ENCODE data around the gene SNAPC1.

Gene SNAPC1

GRCh38 chr14:61803755-61804154, 41.5 kb downstream of the SNAPC1 start:
- no peak overlapping the region for H3K4me3 ChIP-seq (ENCODE audit: control insufficient read depth, low read depth, low read length)
- DNase-seq (ENCODE audit: low read depth) = no peak
- no peak for TF ChIP-seq CTCF (IDR thresholded peaks at IDR 0.05; ENCODE audit: control insufficient read depth, insufficient read depth, low read depth, low read length, missing control alignments)

GRCh38 chr14:61805451-61805850, 43.2 kb downstream of the SNAPC1 start:
- no peak for DNase-seq (ENCODE audit: low read depth)
- TF ChIP-seq CTCF (IDR thresholded peaks at IDR 0.05; ENCODE audit: control insufficient read depth, insufficient read depth, low read depth, low read length, missing control alignments) = no peak
- H3K4me3 ChIP-seq (ENCODE audit: control insufficient read depth, low read depth, low read length) = no peak overlapping the region

- no peak for TF ChIP-seq CTCF (IDR thresholded peaks at IDR 0.05; ENCODE audit: control insufficient read depth, insufficient read depth, low read depth, low read length, missing control alignments)
- H3K4me3 ChIP-seq (ENCODE audit: control insufficient read depth, low read depth, low read length) = no peak overlapping the region
- no peak for DNase-seq (ENCODE audit: low read depth)
These were observed 49.7 kb downstream of the SNAPC1 start for GRCh38 chr14:61811882-61812346.

GRCh38 chr14:61812347-61813095, 50.3 kb downstream of the SNAPC1 start, which contains the start of gene SYT16:
Gene SYT16, plus strand, starts transcription at chr14:61812703.
- no peak for DNase-seq (ENCODE audit: low read depth)
- peak within 1 kb of the TSS; percentile 40 for H3K4me3 ChIP-seq (ENCODE audit: control insufficient read depth, low read depth, low read length)
- TF ChIP-seq CTCF (IDR thresholded peaks at IDR 0.05; ENCODE audit: control insufficient read depth, insufficient read depth, low read depth, low read length, missing control alignments) = no peak

- DNase-seq (ENCODE audit: low read depth) = no peak
- peak overlapping the region; percentile 40 for H3K4me3 ChIP-seq (ENCODE audit: control insufficient read depth, low read depth, low read length)
- TF ChIP-seq CTCF (IDR thresholded peaks at IDR 0.05; ENCODE audit: control insufficient read depth, insufficient read depth, low read depth, low read length, missing control alignments) = no peak
These were observed 50.9 kb downstream of the SNAPC1 start for GRCh38 chr14:61813096-61813606.

GRCh38 chr14:61822458-61822857, 60.2 kb downstream of the SNAPC1 start:
- no peak overlapping the region for H3K4me3 ChIP-seq (ENCODE audit: control insufficient read depth, low read depth, low read length)
- TF ChIP-seq CTCF (IDR thresholded peaks at IDR 0.05; ENCODE audit: control insufficient read depth, insufficient read depth, low read depth, low read length, missing control alignments) = no peak
- DNase-seq (ENCODE audit: low read depth) = no peak

All from AG09309 (cell line).